ENCODE measurements around the gene C1orf74. TPM values are rescaled to one million over a fixed set of nuclear protein-coding genes. Genes with fewer than 3 reads are reported as not detected.

Gene C1orf74
- polyA plus RNA-seq, 2 of the 4 experiments (the other 2 are of a cell fraction), result 2.4 to 3.3 TPM

DNA sequence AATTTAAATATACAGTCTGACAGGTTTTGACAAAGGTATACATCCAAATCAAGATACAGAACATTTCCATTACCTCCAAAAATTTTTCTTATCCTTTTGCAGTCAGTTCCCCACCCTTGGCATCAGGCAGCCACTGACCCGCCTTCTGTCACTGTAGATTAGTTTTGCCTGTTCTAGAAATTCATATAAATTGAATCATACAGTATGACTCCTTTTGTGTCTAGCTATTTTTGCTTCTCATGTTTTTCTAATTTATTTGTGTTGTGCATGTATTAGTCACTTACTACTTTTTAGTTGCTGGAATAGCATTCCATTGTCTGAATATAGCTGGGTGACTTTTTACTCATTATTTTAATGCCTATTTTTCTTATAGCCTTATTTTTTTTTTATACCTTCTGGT is 47.3 kb upstream of the C1orf74 start:
- FAIRE-seq (no peak), DNase-seq (ENCODE audit: low read depth in 1 of 2, low spot score in 1 of 2) (no peak)

DNA sequence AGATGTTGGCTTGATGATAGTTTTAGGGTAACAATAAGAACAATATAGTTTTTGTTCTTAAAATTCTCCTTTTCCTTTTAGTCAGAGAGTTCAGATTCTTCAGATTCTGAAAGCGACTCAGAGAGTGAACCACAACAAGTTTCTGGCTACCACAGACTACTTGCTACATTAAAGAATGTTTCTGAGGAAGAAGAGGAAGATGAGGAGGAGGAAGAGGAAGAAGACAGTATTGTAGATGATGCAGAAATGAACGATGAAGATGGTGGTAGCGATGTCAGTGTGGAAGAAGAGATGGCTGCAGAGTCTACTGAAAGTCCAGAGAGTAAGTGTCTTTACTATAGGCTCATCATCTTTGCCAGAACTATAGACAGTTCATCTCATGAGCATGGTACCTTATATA is 46.4 kb upstream of the C1orf74 start:
- 90% methylated on average over 3 of the region's 3 CpGs for WGBS (ENCODE audit: missing lambda C conversion rate)
- FAIRE-seq, result no peak
- Histone ChIP-seq H3K9me3 (no peaks in the 10 kb centered on the region), H3K4me3 (no peak overlapping the region), H3K27ac (no peak overlapping the region), H3K4me1 (peaks cover 32% of the 10 kb centered on the region), H3K4me2 (no peak overlapping the region)
- no peak for TF ChIP-seq MAZ (IDR thresholded peaks at IDR 0.05; ENCODE audit: borderline replicate concordance, low read depth, low read length)
- no peak for TF ChIP-seq TP53 (CRISPR knock-in tag; IDR thresholded peaks at IDR 0.05)
- TF ChIP-seq ESRRA (IDR thresholded peaks at IDR 0.05; ENCODE audit: borderline replicate concordance, low read length), result no peak
- no peak for TF ChIP-seq ZSCAN20 (CRISPR knock-in tag; IDR thresholded peaks at IDR 0.05)
- TF ChIP-seq, protein P1, sequence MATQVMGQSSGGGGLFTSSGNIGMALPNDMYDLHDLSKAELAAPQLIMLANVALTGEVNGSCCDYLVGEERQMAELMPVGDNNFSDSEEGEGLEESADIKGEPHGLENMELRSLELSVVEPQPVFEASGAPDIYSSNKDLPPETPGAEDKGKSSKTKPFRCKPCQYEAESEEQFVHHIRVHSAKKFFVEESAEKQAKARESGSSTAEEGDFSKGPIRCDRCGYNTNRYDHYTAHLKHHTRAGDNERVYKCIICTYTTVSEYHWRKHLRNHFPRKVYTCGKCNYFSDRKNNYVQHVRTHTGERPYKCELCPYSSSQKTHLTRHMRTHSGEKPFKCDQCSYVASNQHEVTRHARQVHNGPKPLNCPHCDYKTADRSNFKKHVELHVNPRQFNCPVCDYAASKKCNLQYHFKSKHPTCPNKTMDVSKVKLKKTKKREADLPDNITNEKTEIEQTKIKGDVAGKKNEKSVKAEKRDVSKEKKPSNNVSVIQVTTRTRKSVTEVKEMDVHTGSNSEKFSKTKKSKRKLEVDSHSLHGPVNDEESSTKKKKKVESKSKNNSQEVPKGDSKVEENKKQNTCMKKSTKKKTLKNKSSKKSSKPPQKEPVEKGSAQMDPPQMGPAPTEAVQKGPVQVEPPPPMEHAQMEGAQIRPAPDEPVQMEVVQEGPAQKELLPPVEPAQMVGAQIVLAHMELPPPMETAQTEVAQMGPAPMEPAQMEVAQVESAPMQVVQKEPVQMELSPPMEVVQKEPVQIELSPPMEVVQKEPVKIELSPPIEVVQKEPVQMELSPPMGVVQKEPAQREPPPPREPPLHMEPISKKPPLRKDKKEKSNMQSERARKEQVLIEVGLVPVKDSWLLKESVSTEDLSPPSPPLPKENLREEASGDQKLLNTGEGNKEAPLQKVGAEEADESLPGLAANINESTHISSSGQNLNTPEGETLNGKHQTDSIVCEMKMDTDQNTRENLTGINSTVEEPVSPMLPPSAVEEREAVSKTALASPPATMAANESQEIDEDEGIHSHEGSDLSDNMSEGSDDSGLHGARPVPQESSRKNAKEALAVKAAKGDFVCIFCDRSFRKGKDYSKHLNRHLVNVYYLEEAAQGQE (IDR thresholded peaks at IDR 0.05), result no peak
- TF ChIP-seq, protein P2, sequence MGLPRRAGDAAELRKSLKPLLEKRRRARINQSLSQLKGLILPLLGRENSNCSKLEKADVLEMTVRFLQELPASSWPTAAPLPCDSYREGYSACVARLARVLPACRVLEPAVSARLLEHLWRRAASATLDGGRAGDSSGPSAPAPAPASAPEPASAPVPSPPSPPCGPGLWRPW (IDR thresholded peaks at IDR 0.05), result no peak
- no peak for TF ChIP-seq RAD21 (conservative IDR thresholded peaks at IDR 0.05 in 1 of 2, IDR thresholded peaks at IDR 0.05 in 1 of 2)
- TF ChIP-seq MAFK (IDR thresholded peaks at IDR 0.05; ENCODE audit: partially characterized antibody), result no peak
- TF ChIP-seq, protein P3, sequence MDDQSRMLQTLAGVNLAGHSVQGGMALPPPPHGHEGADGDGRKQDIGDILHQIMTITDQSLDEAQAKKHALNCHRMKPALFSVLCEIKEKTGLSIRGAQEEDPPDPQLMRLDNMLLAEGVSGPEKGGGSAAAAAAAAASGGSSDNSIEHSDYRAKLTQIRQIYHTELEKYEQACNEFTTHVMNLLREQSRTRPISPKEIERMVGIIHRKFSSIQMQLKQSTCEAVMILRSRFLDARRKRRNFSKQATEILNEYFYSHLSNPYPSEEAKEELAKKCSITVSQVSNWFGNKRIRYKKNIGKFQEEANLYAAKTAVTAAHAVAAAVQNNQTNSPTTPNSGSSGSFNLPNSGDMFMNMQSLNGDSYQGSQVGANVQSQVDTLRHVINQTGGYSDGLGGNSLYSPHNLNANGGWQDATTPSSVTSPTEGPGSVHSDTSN (IDR thresholded peaks at IDR 0.05), result no peak
- TF ChIP-seq TFCP2L1 (CRISPR knock-in tag; IDR thresholded peaks at IDR 0.05), result no peak
- no peak for DNase-seq (ENCODE audit: low read depth in 1 of 2, low spot score in 1 of 2)
- ChIA-PET CTCF (interaction anchor here (1.1 to 12.5 kb wide), 2 partner anchors 6 to 15 kb away, joined by 3 to 114 read pairs; partner anchors contain the start of gene UTP25), POLR2A (no interaction called here)
- ATAC-seq, result no peak

More for the DNA sequence above, 47.3 kb upstream of the C1orf74 start:
- Histone ChIP-seq H3K9me3 (no peaks in the 10 kb centered on the region), H3K4me1 (peaks cover 25% of the 10 kb centered on the region), H3K27ac (no peak overlapping the region), H3K4me2 (no peak overlapping the region), H3K4me3 (no peak overlapping the region)
- 88% methylated on average over 1 of the region's 1 CpG for WGBS (ENCODE audit: missing lambda C conversion rate)
- TF ChIP-seq MAFK (IDR thresholded peaks at IDR 0.05; ENCODE audit: partially characterized antibody), result no peak
- TF ChIP-seq EP300 (IDR thresholded peaks at IDR 0.05), result no peak
- TF ChIP-seq, protein P4, sequence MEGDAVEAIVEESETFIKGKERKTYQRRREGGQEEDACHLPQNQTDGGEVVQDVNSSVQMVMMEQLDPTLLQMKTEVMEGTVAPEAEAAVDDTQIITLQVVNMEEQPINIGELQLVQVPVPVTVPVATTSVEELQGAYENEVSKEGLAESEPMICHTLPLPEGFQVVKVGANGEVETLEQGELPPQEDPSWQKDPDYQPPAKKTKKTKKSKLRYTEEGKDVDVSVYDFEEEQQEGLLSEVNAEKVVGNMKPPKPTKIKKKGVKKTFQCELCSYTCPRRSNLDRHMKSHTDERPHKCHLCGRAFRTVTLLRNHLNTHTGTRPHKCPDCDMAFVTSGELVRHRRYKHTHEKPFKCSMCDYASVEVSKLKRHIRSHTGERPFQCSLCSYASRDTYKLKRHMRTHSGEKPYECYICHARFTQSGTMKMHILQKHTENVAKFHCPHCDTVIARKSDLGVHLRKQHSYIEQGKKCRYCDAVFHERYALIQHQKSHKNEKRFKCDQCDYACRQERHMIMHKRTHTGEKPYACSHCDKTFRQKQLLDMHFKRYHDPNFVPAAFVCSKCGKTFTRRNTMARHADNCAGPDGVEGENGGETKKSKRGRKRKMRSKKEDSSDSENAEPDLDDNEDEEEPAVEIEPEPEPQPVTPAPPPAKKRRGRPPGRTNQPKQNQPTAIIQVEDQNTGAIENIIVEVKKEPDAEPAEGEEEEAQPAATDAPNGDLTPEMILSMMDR (IDR thresholded peaks at IDR 0.05), result no peak
- no peak for TF ChIP-seq JUN (IDR thresholded peaks at IDR 0.05)
- no peak for TF ChIP-seq FOSB (CRISPR knock-in tag; IDR thresholded peaks at IDR 0.05)
- no peak for TF ChIP-seq HDAC2 (IDR thresholded peaks at IDR 0.05)
- TF ChIP-seq CHD4 (IDR thresholded peaks at IDR 0.05; ENCODE audit: borderline replicate concordance), result no peak
- no peak for TF ChIP-seq CHD2 (IDR thresholded peaks at IDR 0.05; ENCODE audit: low read length, partially characterized antibody)
- TF ChIP-seq NPAS2 (CRISPR knock-in tag; IDR thresholded peaks at IDR 0.05; ENCODE audit: borderline replicate concordance), result no peak
- TF ChIP-seq ESRRA (IDR thresholded peaks at IDR 0.05; ENCODE audit: borderline replicate concordance, low read length), result no peak
- TF ChIP-seq CBX2 (IDR thresholded peaks at IDR 0.05; ENCODE audit: borderline replicate concordance, low read depth), result no peak
- TF ChIP-seq, protein P2 (IDR thresholded peaks at IDR 0.05), result no peak
- CTCF ChIA-PET, result interaction anchor here (1.1 to 12.5 kb wide), 2 partner anchors 7 to 14 kb away, joined by 3 to 114 read pairs; partner anchors contain the start of gene UTP25
- no peak for ATAC-seq
- POLR2A ChIA-PET, result no interaction called here
